Natural killer cell (primary cell): ENCODE results near the gene DDX53. TPM values are rescaled to one million over a fixed set of nuclear protein-coding genes. Genes with fewer than 3 reads are reported as not detected.

Experiments
- ATAC-seq, 3 donors: fragments of 150-1000 bp in 2 of 3; fragments of 200-7000 bp in 1 of 3; cut with Tn5 transposase; 1 replicate in 1 of 3; 2 replicates in 2 of 3; pipeline ENCODE4 v1.10.0; 2021; ENCODE audit warnings: mild to moderate bottlenecking in 2 of 3, moderate library complexity in 2 of 3
- DNase-seq, 2 donors: peaks; one replicate each; pipeline versions ENCODE4 v3.0.0 to v3.0.0-alpha.2; 2013 to 2021; ENCODE audit warnings: mixed read lengths in 1 of 2
- H3K27ac ChIP-seq: one replicate; pipeline ENCODE4 v1.5.1; 2013; ENCODE audit warnings: mild to moderate bottlenecking, low read length
- H3K27me3 ChIP-seq: one replicate; pipeline ENCODE4 v1.6.1; 2013; ENCODE audit warnings: low read length; ENCODE audit not compliant: control insufficient read depth, insufficient read depth
- H3K36me3 ChIP-seq: one replicate; pipeline ENCODE4 v1.6.1; 2013; ENCODE audit warnings: low read length; ENCODE audit not compliant: control insufficient read depth, insufficient read depth
- H3K4me1 ChIP-seq: one replicate; pipeline ENCODE4 v1.6.1; 2013; ENCODE audit warnings: low read length; ENCODE audit not compliant: control insufficient read depth, insufficient read depth
- H3K4me3 ChIP-seq: one replicate; pipeline ENCODE4 v1.5.1; 2013; ENCODE audit warnings: low read length
- H3K9me3 ChIP-seq: one replicate; pipeline ENCODE4 v1.6.1; 2013; ENCODE audit warnings: low read length; ENCODE audit not compliant: control insufficient read depth, insufficient read depth
- H3K27ac Mint-ChIP-seq, 2 donors: one replicate each; pipeline ENCODE4 v1.8.0; 2022; ENCODE audit warnings: mild to moderate bottlenecking in 2 of 2, mixed read lengths in 2 of 2, moderate library complexity in 1 of 2
- H3K27me3 Mint-ChIP-seq, 2 donors: one replicate each; pipeline ENCODE4 v1.8.0; 2022; ENCODE audit warnings: low read depth in 2 of 2, mixed read lengths in 2 of 2
- H3K36me3 Mint-ChIP-seq: one replicate; pipeline ENCODE4 v1.8.0; 2022; ENCODE audit warnings: mixed read lengths
- H3K4me1 Mint-ChIP-seq, 2 donors: one replicate each; pipeline ENCODE4 v1.8.0; 2022; ENCODE audit warnings: mixed read lengths in 2 of 2
- H3K4me3 Mint-ChIP-seq: one replicate; pipeline ENCODE4 v1.8.0; 2022; ENCODE audit warnings: mild to moderate bottlenecking, moderate library complexity, mixed read lengths
- H3K9me3 Mint-ChIP-seq, 2 donors: one replicate each; pipeline ENCODE4 v1.8.0; 2022; ENCODE audit warnings: mixed read lengths in 2 of 2
- CTCF ChIP-seq: fragments of 200-600 bp; IDR thresholded peaks from one replicate; pipeline ENCODE4 v1.8.0; 2022; ENCODE audit warnings: antibody characterized with exemption
- whole genome bisulfite sequencing: methylation state at CpG from one replicate; pipeline ENCODE4 v1.1.7; 2013; ENCODE audit warnings: missing lambda C conversion rate; ENCODE audit not compliant: insufficient coverage; 5-methylcytosine and 5-hydroxymethylcytosine counted together
- intact Hi-C: fragments of 100-400 bp; cut with micrococcal nuclease; formaldehyde crosslinking; loops from one replicate; pipeline ENCODE4 v1.14.2; 2022
- total RNA-seq, 4 donors: library from RNA; stranded (reverse); fragments of 120-200 nt in 1 of 4; gene quantifications; one replicate each; pipeline versions ENCODE4 v1.2.3 to v1.2.4, GENCODE V29; 2013 to 2022

Gene DDX53
- total RNA-seq, 3 donors from 2014 or later (not counting 1 experiment from before 2014, with no cell fraction given), result not detected

DNA sequence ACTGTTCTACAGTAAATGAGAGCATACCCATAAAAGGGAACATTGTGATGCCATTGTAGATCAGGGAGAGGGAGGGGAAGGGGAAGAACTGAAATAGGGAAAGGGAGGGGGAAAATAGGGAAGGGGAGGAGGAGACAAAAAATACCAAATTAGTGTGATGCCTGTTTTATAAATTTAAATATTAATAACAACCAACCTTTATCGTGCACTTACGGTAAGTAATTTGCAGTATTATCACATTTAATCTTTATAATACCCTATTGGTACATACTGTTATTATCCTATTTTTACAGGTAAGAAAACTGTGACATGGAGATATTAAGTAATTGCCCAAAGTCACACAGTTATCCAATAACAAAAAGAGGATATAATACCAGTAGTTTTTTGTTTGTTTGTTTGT lies 41.5 kb upstream of the DDX53 start:
- ATAC-seq (no peak), DNase-seq (no peak)
- no peak overlapping the region for H3K27ac Mint-ChIP-seq
- no peaks in the 10 kb centered on the region for H3K27me3 ChIP-seq
- no peak overlapping the region for H3K4me3 Mint-ChIP-seq
- intact Hi-C loops, result no loop called here
- no peaks in the 10 kb centered on the region for H3K36me3 Mint-ChIP-seq
- no peaks in the 10 kb centered on the region for H3K4me1 Mint-ChIP-seq
- H3K27me3 Mint-ChIP-seq, result no peaks in the 10 kb centered on the region
- no peaks in the 10 kb centered on the region for H3K9me3 ChIP-seq
- TF ChIP-seq CTCF, result no peak
- no peaks in the 10 kb centered on the region for H3K36me3 ChIP-seq
- H3K27ac ChIP-seq, result no peak overlapping the region
- H3K4me1 ChIP-seq, result no peaks in the 10 kb centered on the region
- WGBS, result no CpG with 5 or more reads among the region's 2 CpGs
- no peak overlapping the region for H3K4me3 ChIP-seq
- H3K9me3 Mint-ChIP-seq, result no peaks in the 10 kb centered on the region

GRCh38 chrX:22959204-22959920 lies 40.4 kb upstream of the DDX53 start:
- H3K9me3 ChIP-seq, result no peaks in the 10 kb centered on the region
- no peaks in the 10 kb centered on the region for H3K27me3 Mint-ChIP-seq
- WGBS, result 90% methylated on average over 2 of the region's 4 CpGs
- no peak for TF ChIP-seq CTCF
- no peaks in the 10 kb centered on the region for H3K27me3 ChIP-seq
- H3K4me3 ChIP-seq, result no peak overlapping the region
- intact Hi-C loops, result no loop called here
- DNase-seq, result no peak
- no peak overlapping the region for H3K27ac Mint-ChIP-seq
- H3K36me3 ChIP-seq, result no peaks in the 10 kb centered on the region
- no peaks in the 10 kb centered on the region for H3K9me3 Mint-ChIP-seq
- H3K4me1 Mint-ChIP-seq, result no peaks in the 10 kb centered on the region
- no peak overlapping the region for H3K27ac ChIP-seq
- ATAC-seq, result no peak
- no peaks in the 10 kb centered on the region for H3K36me3 Mint-ChIP-seq
- no peak overlapping the region for H3K4me3 Mint-ChIP-seq
- H3K4me1 ChIP-seq, result no peaks in the 10 kb centered on the region

DNA sequence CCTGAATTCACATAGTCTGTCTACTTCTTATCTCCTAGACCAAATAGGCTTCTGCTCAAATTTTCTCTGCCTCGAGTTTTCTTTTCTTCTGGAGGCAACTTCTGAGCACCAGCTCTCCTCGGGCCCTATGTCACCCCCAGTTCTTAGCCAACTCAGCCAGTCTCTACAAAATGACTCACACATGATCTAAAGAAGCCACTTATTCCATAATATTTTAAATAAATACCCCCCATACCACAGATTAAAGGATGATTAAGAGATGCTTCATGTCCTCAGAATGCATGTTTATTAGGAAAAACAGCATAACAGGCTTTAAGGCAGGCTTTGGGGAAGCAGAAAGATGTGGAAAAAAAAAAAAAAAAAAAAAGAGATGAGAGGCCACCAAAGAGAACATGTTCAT lies 36.6 kb upstream of the DDX53 start:
- H3K4me1 Mint-ChIP-seq, result no peaks in the 10 kb centered on the region
- Histone ChIP-seq H3K36me3 (no peaks in the 10 kb centered on the region), H3K4me3 (no peak overlapping the region), H3K27ac (no peak overlapping the region), H3K9me3 (no peaks in the 10 kb centered on the region), H3K27me3 (no peaks in the 10 kb centered on the region), H3K4me1 (no peaks in the 10 kb centered on the region)
- H3K36me3 Mint-ChIP-seq, result no peaks in the 10 kb centered on the region
- intact Hi-C loops, result no loop called here
- no peaks in the 10 kb centered on the region for H3K27me3 Mint-ChIP-seq
- no peak overlapping the region for H3K4me3 Mint-ChIP-seq
- H3K9me3 Mint-ChIP-seq, result peaks cover 0 to under 1% of the 10 kb centered on the region in 2 donors
- no peak overlapping the region for H3K27ac Mint-ChIP-seq
- DNase-seq (no peak), ATAC-seq (no peak)
- WGBS, result 75% methylated on average over 2 of the region's 2 CpGs
- no peak for TF ChIP-seq CTCF

DNA sequence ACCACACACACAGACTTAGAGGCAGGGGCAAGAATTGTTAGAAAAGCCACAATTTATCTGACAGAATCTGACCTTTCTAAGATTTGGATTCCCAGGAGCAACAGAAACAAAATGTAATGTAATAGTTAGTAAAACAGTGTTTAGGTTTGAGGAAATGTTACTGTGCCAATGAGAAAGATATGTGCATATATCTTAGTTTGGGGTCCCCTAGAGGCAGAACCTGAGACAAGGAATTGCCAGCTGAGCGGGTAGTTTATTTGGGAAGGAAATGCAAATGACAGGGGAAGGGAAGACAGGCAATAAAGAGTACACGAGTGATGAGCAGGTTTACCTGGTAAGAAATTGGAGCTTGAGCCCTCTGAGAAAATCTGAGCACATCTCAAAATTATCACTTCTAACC lies 31.3 kb upstream of the DDX53 start:
- ATAC-seq (no peak), DNase-seq (no peak)
- H3K27me3 ChIP-seq, result no peaks in the 10 kb centered on the region
- no peak overlapping the region for H3K27ac ChIP-seq
- H3K9me3 ChIP-seq, result no peaks in the 10 kb centered on the region
- H3K4me3 Mint-ChIP-seq, result no peak overlapping the region
- no peaks in the 10 kb centered on the region for H3K36me3 ChIP-seq
- no peaks in the 10 kb centered on the region for H3K36me3 Mint-ChIP-seq
- H3K27me3 Mint-ChIP-seq, result no peaks in the 10 kb centered on the region
- H3K4me3 ChIP-seq, result no peak overlapping the region
- TF ChIP-seq CTCF, result no peak
- H3K4me1 ChIP-seq, result no peaks in the 10 kb centered on the region
- no peak overlapping the region for H3K27ac Mint-ChIP-seq
- WGBS, result 88% methylated on average over 1 of the region's 2 CpGs
- no peaks in the 10 kb centered on the region for H3K4me1 Mint-ChIP-seq
- intact Hi-C loops, result no loop called here
- H3K9me3 Mint-ChIP-seq, result peaks cover 6% of the 10 kb centered on the region in 2 donors
